Measurements from ENCODE around the gene MBD3. TPM values are rescaled to one million over a fixed set of nuclear protein-coding genes. Genes with fewer than 3 reads are reported as not detected.

Gene MBD3
- total and polyA plus RNA-seq, 2 experiments from 2014 or later, result 24.5 to 153 TPM

- H3K4me2 ChIP-seq (ENCODE audit: unreplicated experiment), result no peak overlapping the region
- no peak for DNase-seq
- no peaks in the 10 kb centered on the region for H3K27me3 ChIP-seq (replicated peaks; ENCODE audit: insufficient read depth)
- no peaks in the 10 kb centered on the region; the same call in 1 of the 2 replicates for H3K36me3 ChIP-seq (ENCODE audit: low read depth)
- 92 to 94% methylated on average over 14 to 17 of the region's 17 CpGs for WGBS, 2 experiments (ENCODE audit: low coverage in 1 of 2, low lambda C conversion rate in 2 of 2, missing lambda C conversion rate in 2 of 2)
- no peak overlapping the region for H3K4me3 ChIP-seq
- peaks cover 16% of the 10 kb centered on the region for H3K79me2 ChIP-seq (ENCODE audit: insufficient read depth)
- no peaks in the 10 kb centered on the region for H3K9me3 ChIP-seq (ENCODE audit: low read depth)
- H3K4me1 ChIP-seq (ENCODE audit: insufficient read depth), result no peaks in the 10 kb centered on the region
- in situ Hi-C loops (cut with MboI), result no loop called here
- no peak overlapping the region for H3K9ac ChIP-seq
- TF ChIP-seq EZH2 (IDR thresholded peaks at IDR 0.05; ENCODE audit: insufficient read depth, poor library complexity, severe bottlenecking) (no peak), EZH2phosphoT487 (IDR thresholded peaks at IDR 0.05; ENCODE audit: insufficient read depth, low read depth) (no peak)
- no peaks in the 10 kb centered on the region for H3F3A ChIP-seq (ENCODE audit: insufficient read depth)
- no peak overlapping the region for H2AFZ ChIP-seq
- no peaks in the 10 kb centered on the region for H4K20me1 ChIP-seq (ENCODE audit: insufficient read depth)
- no peaks in the 10 kb centered on the region for H3K9me2 ChIP-seq (ENCODE audit: insufficient read depth)
- no peak overlapping the region for H3K27ac ChIP-seq
Observed at GRCh38 chr19:1630811-1631210, 38.1 kb upstream of the MBD3 start.

GRCh38 chr19:1630012-1630411 is 37.3 kb upstream of the MBD3 start:
- H2AFZ ChIP-seq, result no peak overlapping the region
- DNase-seq, result no peak
- in situ Hi-C loops (cut with MboI), result no loop called here
- H3K9ac ChIP-seq, result no peak overlapping the region
- no peaks in the 10 kb centered on the region for H3F3A ChIP-seq (ENCODE audit: insufficient read depth)
- no peaks in the 10 kb centered on the region for H3K9me3 ChIP-seq (ENCODE audit: low read depth)
- H3K9me2 ChIP-seq (ENCODE audit: insufficient read depth), result no peaks in the 10 kb centered on the region
- TF ChIP-seq EZH2phosphoT487 (IDR thresholded peaks at IDR 0.05; ENCODE audit: insufficient read depth, low read depth) (no peak), EZH2 (IDR thresholded peaks at IDR 0.05; ENCODE audit: insufficient read depth, poor library complexity, severe bottlenecking) (no peak)
- H3K4me1 ChIP-seq (ENCODE audit: insufficient read depth), result no peaks in the 10 kb centered on the region
- WGBS, 2 experiments (ENCODE audit: low coverage in 1 of 2, low lambda C conversion rate in 2 of 2, missing lambda C conversion rate in 2 of 2), result 85 to 89% methylated on average over 13 to 20 of the region's 20 CpGs
- no peaks in the 10 kb centered on the region for H3K27me3 ChIP-seq (replicated peaks; ENCODE audit: insufficient read depth)
- peaks cover 8% of the 10 kb centered on the region for H3K79me2 ChIP-seq (ENCODE audit: insufficient read depth)
- H3K4me3 ChIP-seq, result no peak overlapping the region
- no peak overlapping the region for H3K27ac ChIP-seq
- H3K4me2 ChIP-seq (ENCODE audit: unreplicated experiment), result no peak overlapping the region
- peaks cover under 1% of the 10 kb centered on the region; the same call in 1 of the 2 replicates for H3K36me3 ChIP-seq (ENCODE audit: low read depth)
- H4K20me1 ChIP-seq (ENCODE audit: insufficient read depth), result no peaks in the 10 kb centered on the region

- no peak overlapping the region for H3K9ac ChIP-seq
- H3K79me2 ChIP-seq (ENCODE audit: insufficient read depth), result peaks cover 2% of the 10 kb centered on the region
- WGBS, 2 experiments (ENCODE audit: low coverage in 1 of 2, low lambda C conversion rate in 2 of 2, missing lambda C conversion rate in 2 of 2), result 94 to 99% methylated on average over 23 of the region's 24 CpGs
- H3K27ac ChIP-seq, result no peak overlapping the region
- DNase-seq, result no peak
- no peaks in the 10 kb centered on the region for H3K4me1 ChIP-seq (ENCODE audit: insufficient read depth)
- H3K4me2 ChIP-seq (ENCODE audit: unreplicated experiment), result no peak overlapping the region
- no peak for TF ChIP-seq EZH2phosphoT487 (IDR thresholded peaks at IDR 0.05; ENCODE audit: insufficient read depth, low read depth)
- TF ChIP-seq EZH2 (IDR thresholded peaks at IDR 0.05; ENCODE audit: insufficient read depth, poor library complexity, severe bottlenecking), result no peak
- no peaks in the 10 kb centered on the region for H4K20me1 ChIP-seq (ENCODE audit: insufficient read depth)
- H3K4me3 ChIP-seq, result no peak overlapping the region
- no peaks in the 10 kb centered on the region for H3F3A ChIP-seq (ENCODE audit: insufficient read depth)
- H2AFZ ChIP-seq, result no peak overlapping the region
- no peaks in the 10 kb centered on the region for H3K27me3 ChIP-seq (replicated peaks; ENCODE audit: insufficient read depth)
- in situ Hi-C loops (cut with MboI), result no loop called here
- no peaks in the 10 kb centered on the region for H3K9me2 ChIP-seq (ENCODE audit: insufficient read depth)
- H3K9me3 ChIP-seq (ENCODE audit: low read depth), result no peaks in the 10 kb centered on the region
- H3K36me3 ChIP-seq (ENCODE audit: low read depth), result peaks cover 3% of the 10 kb centered on the region; the same call in 1 of the 2 replicates
Observed at GRCh38 chr19:1629256-1629808, 36.7 kb upstream of the MBD3 start.

GRCh38 chr19:1627194-1627593 is 34.5 kb upstream of the MBD3 start:
- Histone ChIP-seq H3K4me1 (ENCODE audit: insufficient read depth) (no peaks in the 10 kb centered on the region), H3F3A (ENCODE audit: insufficient read depth) (no peaks in the 10 kb centered on the region), H2AFZ (no peak overlapping the region), H3K4me2 (ENCODE audit: unreplicated experiment) (no peak overlapping the region), H3K36me3 (ENCODE audit: low read depth) (peaks cover 3% of the 10 kb centered on the region; the same call in 1 of the 2 replicates), H3K9me3 (ENCODE audit: low read depth) (no peaks in the 10 kb centered on the region), H3K9me2 (ENCODE audit: insufficient read depth) (no peaks in the 10 kb centered on the region), H3K27me3 (replicated peaks; ENCODE audit: insufficient read depth) (no peaks in the 10 kb centered on the region), H4K20me1 (ENCODE audit: insufficient read depth) (no peaks in the 10 kb centered on the region), H3K79me2 (ENCODE audit: insufficient read depth) (no peaks in the 10 kb centered on the region; the same call in 1 of the 2 replicates), H3K4me3 (no peak overlapping the region), H3K27ac (no peak overlapping the region), H3K9ac (no peak overlapping the region)
- TF ChIP-seq EZH2 (IDR thresholded peaks at IDR 0.05; ENCODE audit: insufficient read depth, poor library complexity, severe bottlenecking), result no peak
- no peak for TF ChIP-seq EZH2phosphoT487 (IDR thresholded peaks at IDR 0.05; ENCODE audit: insufficient read depth, low read depth)
- WGBS, 2 experiments (ENCODE audit: low coverage in 1 of 2, low lambda C conversion rate in 2 of 2, missing lambda C conversion rate in 2 of 2), result 97% methylated on average over 16 to 17 of the region's 17 CpGs
- in situ Hi-C loops (cut with MboI), result no loop called here
- no peak for DNase-seq

All from GM23248 (cell line).